Astrocyte of the cerebellum (primary cell): Measurements from ENCODE around the gene KCNMA1.

Experiments used
- DNase-seq: peaks from one replicate; pipeline ENCODE4 v3.0.0-alpha.2; 2011; ENCODE audit warnings: low read depth
- H3K4me3 ChIP-seq: 2 replicates; pipeline ENCODE4 v1.5.1; 2011; ENCODE audit warnings: mild to moderate bottlenecking, low read depth, low read length, moderate library complexity
- in situ Hi-C: cut with HindIII; loops from 2 replicates; pipeline ENCODE4 v1.10.0; 2017; ENCODE audit warnings: low sequenced_read_pairs
- TF ChIP-seq, protein P1 (sequence below): IDR thresholded peaks from 2 replicates; pipeline ENCODE4 v1.5.1; 2012; ENCODE audit warnings: low read length, low read depth, moderate library complexity, mild to moderate bottlenecking; ENCODE audit errors: missing control alignments

The KCNMA1 gene

GRCh38 chr10:77158666-77159065 is 478.9 kb downstream of the KCNMA1 start:
- no peak overlapping the region for H3K4me3 ChIP-seq
- in situ Hi-C loops: loop anchor here (25.0 kb wide), 1 partner anchor 479 kb away; the partner anchor contains the start of gene KCNMA1
- no peak for DNase-seq
- TF ChIP-seq, protein P1, sequence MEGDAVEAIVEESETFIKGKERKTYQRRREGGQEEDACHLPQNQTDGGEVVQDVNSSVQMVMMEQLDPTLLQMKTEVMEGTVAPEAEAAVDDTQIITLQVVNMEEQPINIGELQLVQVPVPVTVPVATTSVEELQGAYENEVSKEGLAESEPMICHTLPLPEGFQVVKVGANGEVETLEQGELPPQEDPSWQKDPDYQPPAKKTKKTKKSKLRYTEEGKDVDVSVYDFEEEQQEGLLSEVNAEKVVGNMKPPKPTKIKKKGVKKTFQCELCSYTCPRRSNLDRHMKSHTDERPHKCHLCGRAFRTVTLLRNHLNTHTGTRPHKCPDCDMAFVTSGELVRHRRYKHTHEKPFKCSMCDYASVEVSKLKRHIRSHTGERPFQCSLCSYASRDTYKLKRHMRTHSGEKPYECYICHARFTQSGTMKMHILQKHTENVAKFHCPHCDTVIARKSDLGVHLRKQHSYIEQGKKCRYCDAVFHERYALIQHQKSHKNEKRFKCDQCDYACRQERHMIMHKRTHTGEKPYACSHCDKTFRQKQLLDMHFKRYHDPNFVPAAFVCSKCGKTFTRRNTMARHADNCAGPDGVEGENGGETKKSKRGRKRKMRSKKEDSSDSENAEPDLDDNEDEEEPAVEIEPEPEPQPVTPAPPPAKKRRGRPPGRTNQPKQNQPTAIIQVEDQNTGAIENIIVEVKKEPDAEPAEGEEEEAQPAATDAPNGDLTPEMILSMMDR: no peak

DNA sequence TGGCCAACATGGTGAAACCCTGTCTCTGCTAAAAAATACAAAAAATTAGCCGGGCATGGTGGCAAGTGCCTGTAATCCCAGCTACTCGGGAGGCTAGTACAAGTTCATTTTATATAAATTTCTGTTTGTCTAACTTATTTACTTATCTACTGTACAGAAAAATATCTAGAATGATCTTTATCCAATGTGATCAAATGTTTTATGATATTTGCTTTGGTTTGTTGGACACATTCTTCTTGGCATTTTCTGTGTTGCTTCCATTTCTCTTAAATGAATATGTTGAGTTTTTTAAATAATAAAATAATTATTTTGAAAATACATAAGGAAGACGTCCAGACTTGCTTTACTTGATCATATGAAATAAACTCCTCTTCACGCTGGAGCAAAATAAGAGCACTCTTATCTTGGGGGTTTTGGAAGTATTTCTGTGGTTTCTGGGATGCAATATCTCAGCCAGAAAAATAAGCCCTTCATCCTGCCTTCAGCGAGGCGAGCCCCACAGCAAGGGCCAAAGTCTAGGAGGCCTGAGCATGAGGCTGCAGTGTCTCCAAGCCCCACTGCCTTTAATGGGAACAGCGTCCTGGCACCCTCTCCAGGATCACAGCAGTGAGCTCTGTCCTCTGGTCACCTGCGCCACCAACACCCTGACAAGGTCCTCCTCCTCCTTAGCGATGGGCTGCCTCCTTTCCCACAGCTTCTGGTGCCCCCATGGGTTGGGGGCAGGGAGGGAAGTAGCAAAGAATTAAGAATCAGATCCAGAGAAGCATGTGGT is 480.2 kb downstream of the KCNMA1 start:
- peak; percentile 33 for DNase-seq
- TF ChIP-seq, protein P1: no peak
- in situ Hi-C loops: loop anchor here (25.0 kb wide), 1 partner anchor 480 kb away; the partner anchor contains the start of gene KCNMA1

DNA sequence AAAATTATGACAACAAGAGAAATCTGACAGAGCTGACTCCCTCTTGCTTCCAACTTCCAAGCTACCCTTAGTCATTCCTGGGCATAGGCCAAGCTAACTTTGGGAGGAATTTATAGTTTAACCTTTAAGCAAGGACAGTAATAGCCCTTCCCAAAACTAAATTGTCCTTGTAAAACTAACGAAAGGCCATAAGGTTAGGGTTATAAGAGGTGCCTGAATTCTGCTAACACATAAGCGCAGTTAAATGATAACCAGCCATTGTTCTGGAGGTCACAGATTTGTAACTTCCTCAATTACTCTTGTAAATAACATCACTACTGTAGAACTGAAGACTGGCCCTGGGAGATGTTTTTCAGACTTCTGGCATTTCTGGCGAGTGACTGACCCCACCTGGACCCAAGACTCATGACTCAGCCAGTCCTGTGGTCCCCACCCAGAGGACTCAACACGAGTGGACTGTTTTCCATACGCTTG is 481.2 kb downstream of the KCNMA1 start:
- in situ Hi-C loops: loop anchor here (25.0 kb wide), 1 partner anchor 481 kb away; the partner anchor contains the start of gene KCNMA1
- H3K4me3 ChIP-seq: no peak overlapping the region
- peak; percentile 40 for DNase-seq
- TF ChIP-seq, protein P1: no peak

More for the DNA sequence above, 480.2 kb downstream of the KCNMA1 start:
- no peak overlapping the region for H3K4me3 ChIP-seq

DNA sequence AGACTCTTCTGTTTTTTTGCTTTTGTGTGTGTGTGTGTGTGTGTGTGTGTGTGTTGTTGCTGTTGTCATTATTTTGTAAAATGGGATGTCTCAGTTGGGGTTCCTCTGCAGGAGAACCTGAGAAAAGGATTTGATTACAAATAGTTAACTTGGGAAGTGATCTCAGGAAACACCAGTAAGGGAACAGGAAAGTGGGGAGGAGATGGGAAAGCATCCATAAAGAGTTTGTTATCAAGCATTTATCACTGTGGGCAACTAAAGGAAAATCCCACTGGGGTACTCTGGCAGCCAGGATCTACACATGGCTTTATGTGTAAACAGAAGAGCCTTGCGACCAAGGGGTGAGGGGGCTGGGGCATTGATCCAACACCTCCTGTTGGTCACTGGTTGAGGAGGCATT is 485.4 kb downstream of the KCNMA1 start:
- no peak overlapping the region for H3K4me3 ChIP-seq
- in situ Hi-C loops: loop anchor here (25.0 kb wide), 1 partner anchor 485 kb away; the partner anchor contains the start of gene KCNMA1
- DNase-seq: no peak
- TF ChIP-seq, protein P1: no peak

DNA sequence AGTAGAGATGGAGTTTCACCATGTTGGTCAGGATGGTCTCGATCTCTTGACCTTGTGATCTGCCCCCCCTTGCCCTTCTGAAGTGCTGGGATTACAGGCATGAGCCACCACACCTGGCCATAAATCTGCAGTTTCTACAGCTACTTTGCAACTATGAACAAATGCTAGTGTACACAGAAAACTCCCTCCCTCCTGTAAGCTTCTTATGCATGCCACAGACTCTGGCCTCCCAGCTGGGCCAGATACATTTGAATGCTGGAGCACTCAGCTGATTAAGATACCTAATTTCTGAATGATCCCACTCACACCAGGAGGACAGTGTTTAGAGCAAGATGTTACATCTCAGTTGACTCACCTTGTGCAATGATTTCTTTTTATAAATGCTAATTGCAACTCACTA is 486.2 kb downstream of the KCNMA1 start:
- H3K4me3 ChIP-seq: no peak overlapping the region
- DNase-seq: no peak
- TF ChIP-seq, protein P1: no peak
- in situ Hi-C loops: loop anchor here (25.0 kb wide), 1 partner anchor 486 kb away; the partner anchor contains the start of gene KCNMA1

DNA sequence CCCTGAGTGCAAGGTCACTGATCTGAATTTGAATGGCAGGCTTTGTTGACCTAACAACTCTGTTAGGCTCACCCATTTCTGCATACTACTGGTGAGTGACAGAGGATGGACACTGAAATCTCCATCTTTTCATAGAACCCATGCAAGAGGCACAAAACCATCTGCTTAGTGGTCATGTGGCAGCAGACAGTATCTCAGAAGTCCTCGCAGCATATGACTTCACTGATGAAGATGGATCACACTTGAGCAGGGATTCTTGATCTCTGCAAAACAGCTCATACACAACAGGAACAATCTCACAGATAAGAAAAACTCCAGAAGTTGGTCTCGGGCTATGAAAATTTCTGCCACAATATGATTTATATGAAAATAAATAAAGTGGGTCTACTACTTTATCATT is 487.9 kb downstream of the KCNMA1 start:
- in situ Hi-C loops: loop anchor here (25.0 kb wide), 1 partner anchor 488 kb away; the partner anchor contains the start of gene KCNMA1
- H3K4me3 ChIP-seq: no peak overlapping the region
- TF ChIP-seq, protein P1: no peak
- DNase-seq: no peak
